Mesenchymal stem cell (in vitro differentiated cells and primary cell): ENCODE measurements around the gene FIGLA.

ENCODE experiments used
- DNase-seq: peaks from one replicate; pipeline ENCODE4 v3.0.0-alpha.2; 2013
- H2AFZ ChIP-seq: one replicate; pipeline ENCODE4 v1.6.1; 2013; ENCODE audit warnings: low read depth, mild to moderate bottlenecking, control low read depth, inconsistent platforms, low read length, moderate library complexity
- H2AK5ac ChIP-seq: 2 replicates; pipeline ENCODE4 v1.6.1; 2013; ENCODE audit warnings: low read length, moderate library complexity, mild to moderate bottlenecking, inconsistent platforms; ENCODE audit not compliant: severe bottlenecking
- H2BK120ac ChIP-seq: one replicate; pipeline ENCODE4 v1.6.1; 2013; ENCODE audit warnings: low read depth, mild to moderate bottlenecking, inconsistent platforms, low read length, moderate library complexity
- H2BK12ac ChIP-seq, 2 experiments: one replicate each; pipeline ENCODE4 v1.6.1; 2013; ENCODE audit warnings: inconsistent platforms in 2 of 2, low read length in 2 of 2, mild to moderate bottlenecking in 2 of 2, moderate library complexity in 2 of 2, control low read depth in 1 of 2
- H2BK15ac ChIP-seq: one replicate; pipeline ENCODE4 v1.6.1; 2013; ENCODE audit warnings: mild to moderate bottlenecking, low read depth, inconsistent platforms; ENCODE audit not compliant: poor library complexity, severe bottlenecking
- H2BK5ac ChIP-seq: 2 replicates; pipeline ENCODE4 v1.6.1; 2013; ENCODE audit warnings: low read depth, mild to moderate bottlenecking, low read length, control low read depth, inconsistent platforms; ENCODE audit not compliant: poor library complexity, severe bottlenecking
- H3K14ac ChIP-seq, 2 experiments: one replicate each; pipeline ENCODE4 v1.6.1; 2013; ENCODE audit warnings: inconsistent platforms in 2 of 2, low read length in 2 of 2, control low read depth in 1 of 2, mild to moderate bottlenecking in 1 of 2, moderate library complexity in 1 of 2
- H3K18ac ChIP-seq, 2 experiments: one replicate each; pipeline ENCODE4 v1.6.1; 2013; ENCODE audit warnings: inconsistent platforms in 2 of 2, low read length in 2 of 2, control low read depth in 1 of 2, low read depth in 1 of 2, mild to moderate bottlenecking in 1 of 2
- H3K23ac ChIP-seq, 2 experiments: one replicate each; pipeline ENCODE4 v1.6.1; 2013; ENCODE audit warnings: inconsistent platforms in 2 of 2, low read length in 2 of 2, mild to moderate bottlenecking in 2 of 2, moderate library complexity in 2 of 2, control low read depth in 1 of 2
- H3K27ac ChIP-seq: 2 replicates; pipeline ENCODE4 v1.5.1; 2013; ENCODE audit warnings: mild to moderate bottlenecking, moderate library complexity, low read length, control low read depth, inconsistent platforms; ENCODE audit not compliant: poor library complexity, severe bottlenecking
- H3K27me3 ChIP-seq, 2 experiments: 2 replicates each; pipeline versions ENCODE4 v1.6.1 to v1.7.0; 2013; ENCODE audit warnings: low read length in 2 of 2, mild to moderate bottlenecking in 2 of 2, moderate library complexity in 2 of 2, control low read depth in 1 of 2, inconsistent platforms in 1 of 2; ENCODE audit not compliant: control insufficient read depth in 1 of 2, insufficient read depth in 1 of 2
- H3K36me3 ChIP-seq, 2 experiments: 2 replicates each; pipeline versions ENCODE4 v1.6.1 to v1.7.0; 2013; ENCODE audit warnings: low read length in 2 of 2, control low read depth in 1 of 2, inconsistent platforms in 1 of 2, low read depth in 1 of 2, mild to moderate bottlenecking in 1 of 2; ENCODE audit not compliant: insufficient read depth in 2 of 2, control insufficient read depth in 1 of 2
- H3K4ac ChIP-seq, 2 experiments: one replicate each; pipeline ENCODE4 v1.6.1; 2013; ENCODE audit warnings: inconsistent platforms in 2 of 2, low read length in 2 of 2, mild to moderate bottlenecking in 2 of 2, moderate library complexity in 2 of 2, control low read depth in 1 of 2, low read depth in 1 of 2
- H3K4me1 ChIP-seq: 2 replicates; pipeline ENCODE4 v1.6.1; 2013; ENCODE audit warnings: low read depth, low read length, control low read depth; ENCODE audit not compliant: control insufficient read depth, insufficient read depth
- H3K4me2 ChIP-seq: 2 replicates; pipeline ENCODE4 v1.6.1; 2013; ENCODE audit warnings: low read length, mild to moderate bottlenecking, inconsistent platforms; ENCODE audit not compliant: poor library complexity, severe bottlenecking
- H3K4me3 ChIP-seq, 2 experiments: 2 replicates each; pipeline versions ENCODE4 v1.5.1 to v1.7.0; 2013; ENCODE audit warnings: low read length in 2 of 2, mild to moderate bottlenecking in 2 of 2, control low read depth in 1 of 2, low read depth in 1 of 2; ENCODE audit not compliant: insufficient read depth in 1 of 2
- H3K79me1 ChIP-seq: replicated peaks from 2 replicates; pipeline ENCODE4 v1.6.1; 2013; ENCODE audit warnings: mild to moderate bottlenecking, control low read depth, low read length, inconsistent platforms; ENCODE audit not compliant: poor library complexity, severe bottlenecking
- H3K9ac ChIP-seq: 2 replicates; pipeline ENCODE4 v1.7.0; 2013; ENCODE audit warnings: mild to moderate bottlenecking, low read length, moderate library complexity
- H3K9me3 ChIP-seq: 2 replicates; pipeline ENCODE4 v1.7.0; 2013; ENCODE audit warnings: mild to moderate bottlenecking, low read length; ENCODE audit not compliant: control insufficient read depth
- H4K8ac ChIP-seq: one replicate; pipeline ENCODE4 v1.6.1; 2013; ENCODE audit warnings: inconsistent platforms, mild to moderate bottlenecking, low read length, moderate library complexity
- H4K91ac ChIP-seq: one replicate; pipeline ENCODE4 v1.6.1; 2013; ENCODE audit warnings: mild to moderate bottlenecking, low read length, inconsistent platforms
- WGBS: methylation state at CpG from one replicate; pipeline ENCODE4 v1.1.7; 2013; ENCODE audit warnings: mixed read lengths; 5-methylcytosine and 5-hydroxymethylcytosine counted together

The FIGLA gene

DNA sequence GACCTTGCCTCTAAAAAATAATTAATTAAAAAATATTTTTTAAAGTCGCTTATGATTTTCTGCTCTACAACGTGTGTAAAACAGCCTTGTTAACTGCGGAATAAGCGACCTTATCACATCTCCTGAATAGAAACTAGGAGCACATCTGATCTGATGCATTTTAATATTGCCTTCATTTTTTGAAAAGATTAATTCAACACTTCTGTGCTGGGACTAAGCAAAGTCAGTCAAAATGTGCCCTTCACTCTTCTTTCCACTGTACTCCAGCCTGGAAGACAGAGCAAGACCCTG, 17.3 kb upstream of the FIGLA start:
- Histone ChIP-seq H3K9me3 (no peaks in the 10 kb centered on the region), H3K18ac (no peak overlapping the region), H3K23ac (no peak overlapping the region), H3K27ac (no peak overlapping the region), H3K14ac (no peak overlapping the region), H3K4ac (no peak overlapping the region), H4K8ac (no peak overlapping the region), H3K4me2 (no peak overlapping the region), H3K79me1 (no peaks in the 10 kb centered on the region), H2BK5ac (no peak overlapping the region), H3K27me3 (peaks cover 12 to 61% of the 10 kb centered on the region in 2 experiments), H3K4me3 (no peak overlapping the region), H3K9ac (no peak overlapping the region), H2BK12ac (no peak overlapping the region), H2BK120ac (no peak overlapping the region), H2BK15ac (no peak overlapping the region), H4K91ac (no peak overlapping the region), H3K4me1 (no peaks in the 10 kb centered on the region), H3K36me3 (no peaks in the 10 kb centered on the region), H2AFZ (no peak overlapping the region), H2AK5ac (no peak overlapping the region)
- no peak for DNase-seq
- 97% methylated on average over 4 of the region's 4 CpGs for WGBS

- Histone ChIP-seq H2BK12ac (no peak overlapping the region), H3K27me3 (peaks cover 9 to 56% of the 10 kb centered on the region in 2 experiments), H3K9me3 (no peaks in the 10 kb centered on the region), H3K9ac (no peak overlapping the region), H4K91ac (no peak overlapping the region), H3K36me3 (no peaks in the 10 kb centered on the region), H3K23ac (no peak overlapping the region), H3K4me3 (no peak overlapping the region), H3K14ac (no peak overlapping the region), H2AFZ (no peak overlapping the region), H3K18ac (no peak overlapping the region), H3K4me1 (no peaks in the 10 kb centered on the region), H4K8ac (no peak overlapping the region), H2BK120ac (no peak overlapping the region), H2BK15ac (no peak overlapping the region), H3K27ac (no peak overlapping the region), H2BK5ac (no peak overlapping the region), H3K79me1 (no peaks in the 10 kb centered on the region), H2AK5ac (no peak overlapping the region), H3K4me2 (no peak overlapping the region), H3K4ac (no peak overlapping the region)
- no peak for DNase-seq
- WGBS, result 89% methylated on average over 6 of the region's 6 CpGs
These were observed 16.8 kb upstream of the FIGLA start for GRCh38 chr2:70807102-70807827.

- Histone ChIP-seq H3K4me3 (no peak overlapping the region), H2BK12ac (no peak overlapping the region), H2AFZ (no peak overlapping the region), H2AK5ac (no peak overlapping the region), H4K91ac (no peak overlapping the region), H2BK120ac (no peak overlapping the region), H3K18ac (no peak overlapping the region), H3K9ac (no peak overlapping the region), H3K4me2 (no peak overlapping the region), H4K8ac (no peak overlapping the region), H3K27ac (no peak overlapping the region), H3K14ac (no peak overlapping the region), H2BK5ac (no peak overlapping the region), H3K79me1 (no peaks in the 10 kb centered on the region), H3K4me1 (no peaks in the 10 kb centered on the region), H3K27me3 (peaks cover 9 to 59% of the 10 kb centered on the region in 2 experiments), H3K9me3 (no peaks in the 10 kb centered on the region), H3K4ac (no peak overlapping the region), H2BK15ac (no peak overlapping the region), H3K36me3 (no peaks in the 10 kb centered on the region), H3K23ac (no peak overlapping the region)
- no peak for DNase-seq
- WGBS, result 73% methylated on average over 6 of the region's 6 CpGs
These were observed 16.2 kb upstream of the FIGLA start for GRCh38 chr2:70806620-70807019.

DNA sequence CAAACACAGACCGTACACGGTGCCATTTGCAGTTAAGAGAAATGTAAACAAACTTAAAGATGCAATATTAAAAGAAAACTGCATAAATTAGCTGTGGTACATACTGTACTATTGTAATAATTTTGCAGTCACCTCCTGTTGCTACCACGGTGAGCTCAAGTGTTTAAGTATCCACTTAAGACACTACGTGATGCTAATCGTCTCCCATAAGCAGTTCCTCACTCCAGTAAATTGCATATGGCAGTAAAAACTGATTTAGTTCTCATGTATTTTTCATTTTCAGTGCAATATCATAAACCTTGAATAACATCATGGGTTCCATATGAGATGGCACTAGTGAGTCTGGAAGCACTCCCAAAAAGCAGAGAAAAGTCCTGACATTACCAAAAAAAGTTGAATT, 15.6 kb upstream of the FIGLA start:
- Histone ChIP-seq H3K14ac (no peak overlapping the region), H4K8ac (no peak overlapping the region), H3K36me3 (no peaks in the 10 kb centered on the region), H4K91ac (no peak overlapping the region), H3K4me3 (no peak overlapping the region), H2BK12ac (no peak overlapping the region), H3K27me3 (peaks cover 15 to 60% of the 10 kb centered on the region in 2 experiments), H3K27ac (no peak overlapping the region), H3K4me2 (no peak overlapping the region), H2AK5ac (no peak overlapping the region), H3K4ac (no peak overlapping the region), H3K9ac (no peak overlapping the region), H3K79me1 (no peaks in the 10 kb centered on the region), H3K9me3 (peaks cover 5% of the 10 kb centered on the region), H2BK120ac (no peak overlapping the region), H2BK15ac (no peak overlapping the region), H2BK5ac (no peak overlapping the region), H2AFZ (no peak overlapping the region), H3K18ac (no peak overlapping the region), H3K4me1 (no peaks in the 10 kb centered on the region), H3K23ac (no peak overlapping the region)
- WGBS, result no CpG with 5 or more reads among the region's 5 CpGs
- DNase-seq, result no peak
